Fibroblast of pulmonary artery (primary cell): ENCODE results near the gene COTL1.

Experiments used
- DNase-seq: peaks from one replicate; pipeline ENCODE4 v3.0.0-alpha.2; 2010; ENCODE audit warnings: low read depth
- H3K4me3 ChIP-seq: replicated peaks from 2 replicates; pipeline ENCODE4 v1.5.1; 2011; ENCODE audit warnings: low read depth, mild to moderate bottlenecking, control low read depth, low read length, moderate library complexity
- CTCF ChIP-seq: IDR thresholded peaks from 2 replicates; pipeline ENCODE4 v1.5.1; 2011; ENCODE audit warnings: mild to moderate bottlenecking, control low read depth, low read length, inconsistent platforms; ENCODE audit errors: missing control alignments

COTL1 gene

GRCh38 chr16:84571506-84571905, 46.4 kb downstream of the COTL1 start:
- H3K4me3 ChIP-seq: no peak overlapping the region
- no peak for TF ChIP-seq CTCF
- DNase-seq: no peak

- DNase-seq: no peak
- TF ChIP-seq CTCF: no peak
- H3K4me3 ChIP-seq: no peak overlapping the region
Observed at GRCh38 chr16:84570739-84571403, 47.0 kb downstream of the COTL1 start.

- no peak overlapping the region for H3K4me3 ChIP-seq
- peak; percentile 41 for DNase-seq
- TF ChIP-seq CTCF: no peak
Observed at GRCh38 chr16:84569382-84569987, 48.4 kb downstream of the COTL1 start.

GRCh38 chr16:84568066-84568465, 49.8 kb downstream of the COTL1 start:
- DNase-seq: no peak

GRCh38 chr16:84567286-84567962, 50.5 kb downstream of the COTL1 start:
- no peak for TF ChIP-seq CTCF
- no peak for DNase-seq
- no peak overlapping the region for H3K4me3 ChIP-seq

More at GRCh38 chr16:84568066-84568465, 49.8 kb downstream of the COTL1 start:
- no peak overlapping the region for H3K4me3 ChIP-seq
- TF ChIP-seq CTCF: no peak

- no peak for TF ChIP-seq CTCF
- H3K4me3 ChIP-seq: no peak overlapping the region
- no peak for DNase-seq
Observed at GRCh38 chr16:84566545-84567257, 51.2 kb downstream of the COTL1 start.
